Panc1 (cell line): Measurements from ENCODE around the gene AUP1. TPM values are rescaled to one million over a fixed set of nuclear protein-coding genes. Genes with fewer than 3 reads are reported as not detected.
A peak's percentile ranks its signal among the peaks of the same experiment; 100 is the strongest.

Source experiments
- ATAC-seq: fragments of 200-7000 bp; cut with Tn5 transposase; 2 replicates; pipeline ENCODE4 v1.9.1; 2020; ENCODE audit warnings: mild to moderate bottlenecking, moderate library complexity
- BruUV-seq: library from RNA; stranded (reverse); fragments of 400-500 nt; replicated peaks from 2 replicates; lab custom pipeline; 2021; lab: Mats Ljungman, UMichigan
- CTCF ChIA-PET: fragments of 300-600 bp; sonication (Branson Sonifier 250); formaldehyde crosslinking; loops from one replicate; lab custom pipeline; 2022; ENCODE audit warnings: antibody characterized with exemption; lab: Charles Lee
- POLR2A ChIA-PET: fragments of 300-600 bp; sonication (Branson Sonifier 250); formaldehyde crosslinking; loops from one replicate; lab custom pipeline; 2022; ENCODE audit warnings: antibody characterized with exemption; lab: Charles Lee
- DNase-seq: peaks from one replicate; pipeline ENCODE4 v3.0.0-alpha.2; 2010; ENCODE audit warnings: low read depth, low spot score
- H3K27ac ChIP-seq: 2 replicates; pipeline ENCODE4 v1.5.1; 2011; ENCODE audit warnings: mild to moderate bottlenecking, low read length, inconsistent platforms
- H3K27me3 ChIP-seq: fragments of 200-500 bp; sonication (Bioruptor generic); 2 replicates; pipeline ENCODE4 v1.6.0; 2014; ENCODE audit warnings: low read length, inconsistent platforms; ENCODE audit not compliant: control insufficient read depth, insufficient read depth
- H3K36me3 ChIP-seq: fragments of 200-500 bp; sonication (Bioruptor generic); 2 replicates; pipeline ENCODE4 v1.5.1; 2014; ENCODE audit warnings: inconsistent platforms, mild to moderate bottlenecking, low read length, moderate library complexity; ENCODE audit not compliant: control insufficient read depth, insufficient read depth
- H3K4me1 ChIP-seq: 2 replicates; pipeline ENCODE4 v1.5.1; 2011; ENCODE audit warnings: inconsistent platforms, mild to moderate bottlenecking, low read length, moderate library complexity; ENCODE audit not compliant: control insufficient read depth, insufficient read depth
- H3K4me3 ChIP-seq, 2 experiments: 2 replicates each; pipeline ENCODE4 v1.5.1; 2011 to 2012; ENCODE audit warnings: low read depth in 2 of 2, low read length in 2 of 2, mild to moderate bottlenecking in 2 of 2, inconsistent platforms in 1 of 2, moderate library complexity in 1 of 2
- H3K9me3 ChIP-seq: fragments of 200-500 bp; sonication (Bioruptor generic); 2 replicates; pipeline ENCODE4 v1.5.1; 2014; ENCODE audit warnings: low read depth, mild to moderate bottlenecking, inconsistent platforms, low read length, moderate library complexity; ENCODE audit not compliant: control insufficient read depth, insufficient read depth
- POLR2AphosphoS5 ChIP-seq: IDR thresholded peaks from 2 replicates; pipeline ENCODE4 v1.6.1; 2012; ENCODE audit warnings: mild to moderate bottlenecking, low read depth, low read length, moderate library complexity
- SIN3A ChIP-seq: IDR thresholded peaks from 2 replicates; pipeline ENCODE4 v1.6.1; 2012; ENCODE audit warnings: low read depth, mild to moderate bottlenecking, low read length, moderate library complexity, borderline replicate concordance; ENCODE audit not compliant: insufficient read depth
- TCF7L2 ChIP-seq: IDR thresholded peaks from 2 replicates; pipeline ENCODE4 v1.6.1; 2011; ENCODE audit warnings: mild to moderate bottlenecking, low read depth, low read length, inconsistent platforms
- in situ Hi-C: cut with HindIII; loops from 2 replicates; pipeline ENCODE4 v1.10.0; 2016; ENCODE audit warnings: low sequenced_read_pairs, low pct_unique_long_range_greater_than_20kb
- intact Hi-C: fragments of 100-400 bp; cut with micrococcal nuclease; formaldehyde crosslinking; loops from one replicate; pipeline ENCODE4 v1.10.0; 2022; ENCODE audit not compliant: unreplicated experiment
- total RNA-seq: library from RNA; stranded (reverse); gene quantifications from one replicate; pipeline ENCODE4 v1.2.1, GENCODE V29; 2021; ENCODE audit not compliant: unreplicated experiment
- TF ChIP-seq, protein P1 (sequence below), 2 experiments: IDR thresholded peaks; 2 replicates each; pipeline ENCODE4 v1.6.1; 2011 to 2012; ENCODE audit warnings: low read depth in 2 of 2, control low read depth in 1 of 2, low read length in 1 of 2, mild to moderate bottlenecking in 1 of 2, moderate library complexity in 1 of 2; ENCODE audit not compliant: insufficient read depth in 1 of 2
- TF ChIP-seq, protein P2 (sequence below): fragments of 450-650 bp; IDR thresholded peaks from 2 replicates; pipeline ENCODE4 v1.5.1; 2017; ENCODE audit warnings: mild to moderate bottlenecking

The AUP1 gene
- total RNA-seq, 1 experiment from 2014 or later, result 142 TPM

DNA sequence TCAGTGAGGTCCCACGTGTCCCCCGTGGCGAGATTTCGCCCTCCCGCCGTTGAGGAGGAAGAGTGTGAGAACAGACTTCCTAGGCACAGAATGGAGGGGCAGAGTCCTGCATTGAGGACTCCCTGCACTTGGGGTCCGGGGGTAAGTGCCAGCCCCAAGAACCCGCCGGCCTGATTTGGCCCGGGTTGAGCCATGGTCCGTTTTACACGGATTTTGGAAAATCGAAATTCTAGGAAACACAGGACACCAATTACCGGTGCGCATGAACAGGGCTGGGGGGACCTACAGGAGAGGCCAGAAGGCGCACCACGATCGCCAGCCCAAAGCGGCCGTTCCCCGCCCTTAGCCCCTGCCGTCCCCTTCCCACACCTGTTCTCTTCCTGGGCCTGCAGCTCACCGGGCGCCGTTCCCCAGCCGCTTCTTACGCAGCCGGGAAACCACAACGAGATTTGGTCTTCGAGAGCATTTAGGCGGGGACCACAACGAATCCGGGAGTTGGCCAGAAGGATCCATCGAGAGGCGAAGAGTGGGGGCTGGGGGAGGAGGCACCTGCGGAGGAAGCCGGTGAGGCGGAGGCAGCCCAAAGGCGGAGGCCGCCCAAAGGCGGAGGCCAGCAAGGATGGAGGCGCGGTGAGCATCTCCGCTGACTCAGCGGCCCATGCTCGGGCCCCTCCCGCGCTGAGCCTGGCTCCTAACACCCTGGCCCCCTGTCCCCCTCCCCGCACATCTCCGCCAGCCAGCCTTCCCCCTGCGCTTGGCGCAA lies 15.7 kb downstream of the AUP1 start:
- peak overlapping the region in 1 of 2 experiments; percentile 37; a peak in 1 of 4 replicates for H3K4me3 ChIP-seq
- intact Hi-C loops, result no loop called here
- H3K9me3 ChIP-seq, result no peaks in the 10 kb centered on the region
- POLR2A ChIA-PET, result interaction anchor here (0.7 kb wide), 1 partner anchor 13 kb away, joined by 12 read pairs; no protein-coding TSS in a partner anchor
- no peaks in the 10 kb centered on the region for H3K36me3 ChIP-seq
- H3K27me3 ChIP-seq, result no peaks in the 10 kb centered on the region
- no TSS peak for BruUV-seq
- in situ Hi-C loops, result no loop called here
- ATAC-seq (peak; percentile 18; the same call in 1 of the 2 replicates), DNase-seq (no peak)
- no peaks in the 10 kb centered on the region; the same call in 1 of the 2 replicates for H3K4me1 ChIP-seq
- TF ChIP-seq SIN3A (no peak), POLR2AphosphoS5 (no peak), TCF7L2 (no peak)
- TF ChIP-seq, protein P1, sequence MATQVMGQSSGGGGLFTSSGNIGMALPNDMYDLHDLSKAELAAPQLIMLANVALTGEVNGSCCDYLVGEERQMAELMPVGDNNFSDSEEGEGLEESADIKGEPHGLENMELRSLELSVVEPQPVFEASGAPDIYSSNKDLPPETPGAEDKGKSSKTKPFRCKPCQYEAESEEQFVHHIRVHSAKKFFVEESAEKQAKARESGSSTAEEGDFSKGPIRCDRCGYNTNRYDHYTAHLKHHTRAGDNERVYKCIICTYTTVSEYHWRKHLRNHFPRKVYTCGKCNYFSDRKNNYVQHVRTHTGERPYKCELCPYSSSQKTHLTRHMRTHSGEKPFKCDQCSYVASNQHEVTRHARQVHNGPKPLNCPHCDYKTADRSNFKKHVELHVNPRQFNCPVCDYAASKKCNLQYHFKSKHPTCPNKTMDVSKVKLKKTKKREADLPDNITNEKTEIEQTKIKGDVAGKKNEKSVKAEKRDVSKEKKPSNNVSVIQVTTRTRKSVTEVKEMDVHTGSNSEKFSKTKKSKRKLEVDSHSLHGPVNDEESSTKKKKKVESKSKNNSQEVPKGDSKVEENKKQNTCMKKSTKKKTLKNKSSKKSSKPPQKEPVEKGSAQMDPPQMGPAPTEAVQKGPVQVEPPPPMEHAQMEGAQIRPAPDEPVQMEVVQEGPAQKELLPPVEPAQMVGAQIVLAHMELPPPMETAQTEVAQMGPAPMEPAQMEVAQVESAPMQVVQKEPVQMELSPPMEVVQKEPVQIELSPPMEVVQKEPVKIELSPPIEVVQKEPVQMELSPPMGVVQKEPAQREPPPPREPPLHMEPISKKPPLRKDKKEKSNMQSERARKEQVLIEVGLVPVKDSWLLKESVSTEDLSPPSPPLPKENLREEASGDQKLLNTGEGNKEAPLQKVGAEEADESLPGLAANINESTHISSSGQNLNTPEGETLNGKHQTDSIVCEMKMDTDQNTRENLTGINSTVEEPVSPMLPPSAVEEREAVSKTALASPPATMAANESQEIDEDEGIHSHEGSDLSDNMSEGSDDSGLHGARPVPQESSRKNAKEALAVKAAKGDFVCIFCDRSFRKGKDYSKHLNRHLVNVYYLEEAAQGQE (IDR thresholded peaks at IDR 0.05; ENCODE audit: insufficient read depth in 1 of 2, low read depth in 2 of 2, low read length in 1 of 2), result no peak
- TF ChIP-seq, protein P2, sequence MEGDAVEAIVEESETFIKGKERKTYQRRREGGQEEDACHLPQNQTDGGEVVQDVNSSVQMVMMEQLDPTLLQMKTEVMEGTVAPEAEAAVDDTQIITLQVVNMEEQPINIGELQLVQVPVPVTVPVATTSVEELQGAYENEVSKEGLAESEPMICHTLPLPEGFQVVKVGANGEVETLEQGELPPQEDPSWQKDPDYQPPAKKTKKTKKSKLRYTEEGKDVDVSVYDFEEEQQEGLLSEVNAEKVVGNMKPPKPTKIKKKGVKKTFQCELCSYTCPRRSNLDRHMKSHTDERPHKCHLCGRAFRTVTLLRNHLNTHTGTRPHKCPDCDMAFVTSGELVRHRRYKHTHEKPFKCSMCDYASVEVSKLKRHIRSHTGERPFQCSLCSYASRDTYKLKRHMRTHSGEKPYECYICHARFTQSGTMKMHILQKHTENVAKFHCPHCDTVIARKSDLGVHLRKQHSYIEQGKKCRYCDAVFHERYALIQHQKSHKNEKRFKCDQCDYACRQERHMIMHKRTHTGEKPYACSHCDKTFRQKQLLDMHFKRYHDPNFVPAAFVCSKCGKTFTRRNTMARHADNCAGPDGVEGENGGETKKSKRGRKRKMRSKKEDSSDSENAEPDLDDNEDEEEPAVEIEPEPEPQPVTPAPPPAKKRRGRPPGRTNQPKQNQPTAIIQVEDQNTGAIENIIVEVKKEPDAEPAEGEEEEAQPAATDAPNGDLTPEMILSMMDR, result no peak
- no peak overlapping the region for H3K27ac ChIP-seq
- CTCF ChIA-PET, result no interaction called here

- ChIA-PET POLR2A (no interaction called here), CTCF (no interaction called here)
- H3K27ac ChIP-seq, result no peak overlapping the region
- BruUV-seq, result no TSS peak
- in situ Hi-C loops (no loop called here), intact Hi-C loops (no loop called here)
- TF ChIP-seq, protein P2, result no peak
- peak overlapping the region in 1 of 2 experiments; percentile 37; a peak in 1 of 4 replicates for H3K4me3 ChIP-seq
- no peaks in the 10 kb centered on the region for H3K27me3 ChIP-seq
- H3K36me3 ChIP-seq, result peaks cover under 1% of the 10 kb centered on the region; the same call in 1 of the 2 replicates
- H3K9me3 ChIP-seq, result no peaks in the 10 kb centered on the region
- H3K4me1 ChIP-seq, result peaks cover 4% of the 10 kb centered on the region
- no peak for ATAC-seq
- no peak for DNase-seq
These were observed 16.5 kb downstream of the AUP1 start for GRCh38 chr2:74512744-74513604.
